IMR-90 (cell line): Measurements from ENCODE around the gene NF2. TPM values are rescaled to one million over a fixed set of nuclear protein-coding genes. Genes with fewer than 3 reads are reported as not detected.

Source experiments
- ATAC-seq: fragments of 200-7000 bp; cut with Tn5 transposase; 2 replicates; pipeline ENCODE4 v1.9.1; 2020; ENCODE audit warnings: low read depth, mild to moderate bottlenecking, moderate library complexity
- BruUV-seq: library from RNA; stranded (reverse); fragments of 400-500 nt; replicated peaks from 2 replicates; lab custom pipeline; 2021; lab: Mats Ljungman, UMichigan
- CTCF ChIA-PET: fragments of 300-600 bp; formaldehyde crosslinking; extraction: SDS; loops from one replicate; lab custom pipeline; 2021; ENCODE audit warnings: antibody characterized with exemption; lab: Yijun Ruan, JAX
- POLR2A ChIA-PET: fragments of 300-600 bp; sonication (Branson Sonifier 250); formaldehyde crosslinking; loops from one replicate; lab custom pipeline; 2022; ENCODE audit warnings: antibody characterized with exemption; ENCODE audit not compliant: unreplicated experiment; lab: Charles Lee
- DNase-seq: peaks from one replicate; pipeline ENCODE4 v3.0.0; 2013
- H2AFZ ChIP-seq: replicated peaks from 2 replicates; pipeline ENCODE3; 2013; ENCODE audit warnings: low read length, mild to moderate bottlenecking; ENCODE audit not compliant: poor library complexity
- H2AK5ac ChIP-seq: 2 replicates; pipeline ENCODE4 v1.6.1; 2013; ENCODE audit warnings: low read depth, low read length, inconsistent platforms
- H2AK9ac ChIP-seq: replicated peaks from 2 replicates; pipeline ENCODE3; 2013; ENCODE audit warnings: mild to moderate bottlenecking, low read depth, low read length, moderate library complexity; ENCODE audit not compliant: poor library complexity
- H2BK120ac ChIP-seq: 2 replicates; pipeline ENCODE4 v1.6.1; 2013; ENCODE audit warnings: low read depth, low read length, inconsistent platforms
- H2BK15ac ChIP-seq: 3 replicates; pipeline ENCODE4 v1.6.1; 2013; ENCODE audit warnings: low read depth, low read length, inconsistent platforms
- H2BK20ac ChIP-seq: 2 replicates; pipeline ENCODE4 v1.6.1; 2013; ENCODE audit warnings: low read depth, mild to moderate bottlenecking, inconsistent platforms, low read length, moderate library complexity
- H2BK5ac ChIP-seq: 2 replicates; pipeline ENCODE4 v1.6.1; 2013; ENCODE audit warnings: mild to moderate bottlenecking, low read depth, low read length, inconsistent platforms; ENCODE audit not compliant: poor library complexity, severe bottlenecking
- H3K14ac ChIP-seq: replicated peaks from 2 replicates; pipeline ENCODE4 v1.6.1; 2013; ENCODE audit warnings: low read depth, low read length, inconsistent platforms
- H3K18ac ChIP-seq: 2 replicates; pipeline ENCODE4 v1.6.1; 2013; ENCODE audit warnings: low read depth, low read length, control low read depth
- H3K23ac ChIP-seq: 2 replicates; pipeline ENCODE4 v1.6.1; 2013; ENCODE audit warnings: low read depth, low read length, inconsistent platforms
- H3K27ac ChIP-seq: 2 replicates; pipeline ENCODE4 v1.5.1; 2013; ENCODE audit warnings: mild to moderate bottlenecking, control low read depth, low read length; ENCODE audit not compliant: insufficient read depth
- H3K27me3 ChIP-seq: 2 replicates; pipeline ENCODE4 v1.6.1; 2013; ENCODE audit warnings: low read length; ENCODE audit not compliant: control insufficient read depth, insufficient read depth
- H3K36me3 ChIP-seq: 2 replicates; pipeline ENCODE4 v1.6.1; 2013; ENCODE audit warnings: low read length, mixed read lengths; ENCODE audit not compliant: control insufficient read depth, insufficient read depth
- H3K4ac ChIP-seq: 2 replicates; pipeline ENCODE4 v1.6.1; 2013; ENCODE audit warnings: low read depth, low read length, inconsistent platforms
- H3K4me1 ChIP-seq: 2 replicates; pipeline ENCODE4 v1.6.1; 2013; ENCODE audit warnings: low read length, mixed read lengths; ENCODE audit not compliant: control insufficient read depth, insufficient read depth
- H3K4me2 ChIP-seq: 2 replicates; pipeline ENCODE4 v1.6.1; 2013; ENCODE audit warnings: low read depth, mild to moderate bottlenecking, control low read depth, low read length, moderate library complexity
- H3K4me3 ChIP-seq: 2 replicates; pipeline ENCODE4 v1.5.1; 2013; ENCODE audit warnings: low read depth, mild to moderate bottlenecking, control low read depth, low read length, moderate library complexity; ENCODE audit not compliant: insufficient read depth
- H3K56ac ChIP-seq: 2 replicates; pipeline ENCODE4 v1.6.1; 2013; ENCODE audit warnings: low read length, inconsistent platforms; ENCODE audit not compliant: insufficient read depth; ENCODE audit errors: extremely low read depth
- H3K79me1 ChIP-seq, 2 experiments: 2 replicates each; pipeline ENCODE4 v1.6.1; 2013; ENCODE audit warnings: low read length in 2 of 2, inconsistent platforms in 1 of 2, low read depth in 1 of 2
- H3K9ac ChIP-seq: 2 replicates; pipeline ENCODE4 v1.6.1; 2013; ENCODE audit warnings: low read depth, low read length, control low read depth
- H3K9me1 ChIP-seq: 2 replicates; pipeline ENCODE4 v1.6.1; 2013; ENCODE audit warnings: low read length, inconsistent platforms; ENCODE audit not compliant: insufficient read depth
- H3K9me3 ChIP-seq: 2 replicates; pipeline ENCODE4 v1.6.1; 2013; ENCODE audit warnings: low read length; ENCODE audit not compliant: control insufficient read depth, insufficient read depth
- H4K20me1 ChIP-seq: 2 replicates; pipeline ENCODE4 v1.6.1; 2013; ENCODE audit warnings: low read length, inconsistent platforms; ENCODE audit not compliant: insufficient read depth
- H4K5ac ChIP-seq: 2 replicates; pipeline ENCODE4 v1.6.1; 2013; ENCODE audit warnings: mild to moderate bottlenecking, low read depth, low read length, control low read depth
- H4K8ac ChIP-seq, 2 experiments: 2 replicates each; pipeline ENCODE4 v1.6.1; 2013; ENCODE audit warnings: low read depth in 2 of 2, low read length in 2 of 2, control low read depth in 1 of 2, inconsistent platforms in 1 of 2
- H4K91ac ChIP-seq: 2 replicates; pipeline ENCODE4 v1.6.1; 2013; ENCODE audit warnings: low read depth, low read length, inconsistent platforms; ENCODE audit not compliant: insufficient read depth
- BHLHE40 ChIP-seq: fragments of 150-350 bp; IDR thresholded peaks from 2 replicates; pipeline ENCODE4 v1.6.1; 2016; ENCODE audit warnings: mild to moderate bottlenecking, low read depth, low read length
- CEBPB ChIP-seq: IDR thresholded peaks from 2 replicates; pipeline ENCODE4 v1.6.1; 2012; ENCODE audit warnings: low read depth, low read length, improper control_type of control experiment
- CHD1 ChIP-seq: IDR thresholded peaks from 2 replicates; pipeline ENCODE4 v1.6.1; 2012; ENCODE audit warnings: low read depth, low read length, improper control_type of control experiment
- MAFK ChIP-seq: IDR thresholded peaks from 2 replicates; pipeline ENCODE4 v1.6.1; 2012; ENCODE audit warnings: low read depth, low read length, improper control_type of control experiment
- MAZ ChIP-seq: IDR thresholded peaks from 2 replicates; pipeline ENCODE4 v1.6.1; 2012; ENCODE audit warnings: low read depth, mild to moderate bottlenecking, low read length, improper control_type of control experiment, moderate library complexity, borderline replicate concordance
- MXI1 ChIP-seq: IDR thresholded peaks from 2 replicates; pipeline ENCODE4 v1.6.1; 2012; ENCODE audit warnings: low read depth, mild to moderate bottlenecking, low read length, moderate library complexity, borderline replicate concordance
- NFE2L2 ChIP-seq: fragments of 150-350 bp; IDR thresholded peaks from 2 replicates; pipeline ENCODE4 v1.6.1; 2016; ENCODE audit warnings: low read depth, mild to moderate bottlenecking, low read length
- POLR2A ChIP-seq: IDR thresholded peaks from 2 replicates; pipeline ENCODE4 v1.6.1; 2012; ENCODE audit warnings: mild to moderate bottlenecking, low read depth, low read length
- RAD21 ChIP-seq: IDR thresholded peaks from 2 replicates; pipeline ENCODE4 v1.6.1; 2012; ENCODE audit warnings: low read length, improper control_type of control experiment
- RCOR1 ChIP-seq: IDR thresholded peaks from 2 replicates; pipeline ENCODE4 v1.6.1; 2012; ENCODE audit warnings: mild to moderate bottlenecking, low read length, improper control_type of control experiment; ENCODE audit not compliant: insufficient replicate concordance
- RFX5 ChIP-seq: IDR thresholded peaks from 2 replicates; pipeline ENCODE4 v1.8.0; 2012; ENCODE audit warnings: low read depth, mild to moderate bottlenecking, low read length, moderate library complexity
- SMC3 ChIP-seq: fragments of 150-350 bp; IDR thresholded peaks from 2 replicates; pipeline ENCODE4 v1.6.1; 2016; ENCODE audit warnings: low read depth, mild to moderate bottlenecking, antibody characterized with exemption, low read length, moderate library complexity
- WGBS, 2 experiments: methylation state at CpG; one replicate each; pipeline versions ENCODE4 v1.1.5 to v1.1.7; 2013; ENCODE audit warnings: missing lambda C conversion rate in 2 of 2; ENCODE audit not compliant: insufficient read length in 1 of 2; ENCODE audit errors: extremely low coverage in 2 of 2; 5-methylcytosine and 5-hydroxymethylcytosine counted together
- dilution Hi-C: fragments of 300-500 bp; cut with HindIII; formaldehyde crosslinking; loops from one replicate; pipeline ENCODE4 v1.14.3; 2018; ENCODE audit warnings: low sequenced_read_pairs; ENCODE audit not compliant: unreplicated experiment
- in situ Hi-C: fragments of 300-500 bp; cut with MboI; formaldehyde crosslinking; loops from 3 replicates; pipeline ENCODE4 v1.14.3; 2019; ENCODE audit warnings: low sequenced_read_pairs, inconsistent platforms, mixed read lengths
- intact Hi-C: fragments of 100-400 bp; cut with micrococcal nuclease; formaldehyde crosslinking; loops from 2 replicates; pipeline ENCODE4 v1.10.0; 2022
- polyA plus RNA-seq, 3 experiments: library from polyadenylated mRNA; depleted of rRNA; stranded (reverse); fragments of >200 nt; gene quantifications; 2 replicates each; pipeline ENCODE4 v1.2.3, GENCODE V29; 2012; ENCODE audit warnings: low replicate concordance in 1 of 3
- total RNA-seq: library from RNA; depleted of rRNA; stranded (reverse); fragments of >200 nt; gene quantifications from 2 replicates; pipeline ENCODE4 v1.2.3, GENCODE V29; 2012
- TF ChIP-seq, protein P1 (sequence below): fragments of 150-350 bp; IDR thresholded peaks from 2 replicates; pipeline ENCODE4 v1.6.1; 2016; ENCODE audit warnings: low read depth, mild to moderate bottlenecking, low read length, moderate library complexity, borderline replicate concordance
- TF ChIP-seq, protein P2 (sequence below): fragments of 150-350 bp; IDR thresholded peaks from 2 replicates; pipeline ENCODE4 v1.6.1; 2017; ENCODE audit warnings: mild to moderate bottlenecking, antibody characterized with exemption, low read length, low read depth

NF2 gene
- total and polyA plus RNA-seq, 2 of the 4 experiments (the other 2 are of a cell fraction), result 59.0 to 151 TPM

DNA sequence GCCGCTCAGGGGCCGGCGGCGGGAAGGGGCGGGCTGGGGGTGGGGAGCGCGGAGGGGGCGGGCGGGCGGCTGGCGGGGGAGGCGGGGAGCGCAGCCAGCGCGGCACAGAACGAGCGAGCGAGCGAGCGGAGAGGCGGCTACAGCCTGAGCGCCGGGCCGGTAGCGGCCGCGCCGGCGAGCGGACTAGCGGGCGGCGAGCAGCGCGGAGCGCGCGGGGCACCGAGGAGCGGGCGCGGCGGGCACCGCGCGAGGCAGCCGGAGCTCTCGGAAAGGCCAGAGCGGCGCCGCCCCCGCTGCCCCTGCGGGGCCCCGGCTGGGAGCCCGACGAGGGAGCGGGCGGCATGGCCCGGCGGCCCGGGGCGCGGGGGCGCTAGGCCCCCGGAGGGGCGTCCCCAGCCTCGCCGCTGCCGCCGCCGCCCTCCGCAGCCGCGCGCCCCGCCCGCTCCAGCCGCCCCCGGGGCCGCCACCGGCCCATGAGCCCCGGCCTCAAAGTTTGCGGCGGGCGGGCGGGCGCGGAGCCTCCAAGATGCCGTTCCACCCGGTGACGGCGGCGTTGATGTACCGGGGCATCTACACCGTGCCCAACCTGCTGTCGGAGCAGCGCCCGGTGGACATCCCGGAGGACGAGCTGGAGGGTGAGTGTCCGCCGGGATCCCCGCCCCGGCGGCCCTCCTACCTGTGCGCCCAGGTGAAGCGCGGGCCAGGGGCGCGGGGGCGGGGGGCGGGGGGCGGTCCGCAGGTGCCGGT is 116.6 kb downstream of the NF2 start, which contains the start of gene CABP7:
Gene CABP7 (plus strand): TSS at position 105 of the 747 bp plus-strand sequence. CDS start 422 bp downstream, at position 527.
- 2% methylated on average over 49 of the region's 115 CpGs; no CpG with 5 or more reads in 1 of the 2 experiments for WGBS, 2 experiments
- dilution Hi-C loops (no loop called here), in situ Hi-C loops (no loop called here), intact Hi-C loops (no loop called here)
- no peak within 1 kb of the TSS for H3K18ac ChIP-seq
- no peak within 1 kb of the TSS for H3K23ac ChIP-seq
- H3K36me3 ChIP-seq, result no peaks in the 10 kb centered on the region
- no peak within 1 kb of the TSS for H2BK20ac ChIP-seq
- no peaks in the 10 kb centered on the region for H3K79me1 ChIP-seq
- no peak within 1 kb of the TSS for H3K9ac ChIP-seq
- H4K5ac ChIP-seq, result no peak within 1 kb of the TSS
- ChIA-PET POLR2A (no interaction called here), CTCF (no interaction called here)
- H3K9me1 ChIP-seq, result no peaks in the 10 kb centered on the region
- no peak within 1 kb of the TSS for H2AFZ ChIP-seq
- H4K8ac ChIP-seq, result no peak within 1 kb of the TSS
- no peak within 1 kb of the TSS for H2BK15ac ChIP-seq
- no peak within 1 kb of the TSS for H2AK5ac ChIP-seq
- H2AK9ac ChIP-seq, result no peak within 1 kb of the TSS
- H2BK120ac ChIP-seq, result no peak within 1 kb of the TSS
- peaks cover 14% of the 10 kb centered on the region for H4K20me1 ChIP-seq
- no peak within 1 kb of the TSS for H3K56ac ChIP-seq
- H3K27ac ChIP-seq, result no peak within 1 kb of the TSS
- no peak within 1 kb of the TSS for H4K91ac ChIP-seq
- no peaks in the 10 kb centered on the region for H3K4me1 ChIP-seq
- no peaks in the 10 kb centered on the region for H3K9me3 ChIP-seq
- H3K27me3 ChIP-seq, result peaks cover 72% of the 10 kb centered on the region
- no peak within 1 kb of the TSS for H3K4ac ChIP-seq
- ATAC-seq (peak; percentile 61), DNase-seq (no peak)
- no peak within 1 kb of the TSS; the same call in 1 of the 2 replicates for H3K4me2 ChIP-seq
- TF ChIP-seq CEBPB (no peak), MXI1 (no peak), MAZ (no peak), RAD21 (no peak), SMC3 (no peak), RCOR1 (no peak), BHLHE40 (no peak), MAFK (no peak), POLR2A (no peak), RFX5 (no peak), NFE2L2 (no peak), CHD1 (no peak)
- TF ChIP-seq, protein P1, sequence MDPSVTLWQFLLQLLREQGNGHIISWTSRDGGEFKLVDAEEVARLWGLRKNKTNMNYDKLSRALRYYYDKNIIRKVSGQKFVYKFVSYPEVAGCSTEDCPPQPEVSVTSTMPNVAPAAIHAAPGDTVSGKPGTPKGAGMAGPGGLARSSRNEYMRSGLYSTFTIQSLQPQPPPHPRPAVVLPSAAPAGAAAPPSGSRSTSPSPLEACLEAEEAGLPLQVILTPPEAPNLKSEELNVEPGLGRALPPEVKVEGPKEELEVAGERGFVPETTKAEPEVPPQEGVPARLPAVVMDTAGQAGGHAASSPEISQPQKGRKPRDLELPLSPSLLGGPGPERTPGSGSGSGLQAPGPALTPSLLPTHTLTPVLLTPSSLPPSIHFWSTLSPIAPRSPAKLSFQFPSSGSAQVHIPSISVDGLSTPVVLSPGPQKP, result no peak
- TF ChIP-seq, protein P2, sequence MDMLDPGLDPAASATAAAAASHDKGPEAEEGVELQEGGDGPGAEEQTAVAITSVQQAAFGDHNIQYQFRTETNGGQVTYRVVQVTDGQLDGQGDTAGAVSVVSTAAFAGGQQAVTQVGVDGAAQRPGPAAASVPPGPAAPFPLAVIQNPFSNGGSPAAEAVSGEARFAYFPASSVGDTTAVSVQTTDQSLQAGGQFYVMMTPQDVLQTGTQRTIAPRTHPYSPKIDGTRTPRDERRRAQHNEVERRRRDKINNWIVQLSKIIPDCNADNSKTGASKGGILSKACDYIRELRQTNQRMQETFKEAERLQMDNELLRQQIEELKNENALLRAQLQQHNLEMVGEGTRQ, result no peak
- H3K14ac ChIP-seq, result no peak within 1 kb of the TSS
- H3K4me3 ChIP-seq, result no peak within 1 kb of the TSS
- no peak within 1 kb of the TSS for H2BK5ac ChIP-seq
- no TSS peak for BruUV-seq
